MCF 10A (cell line): ENCODE data around the gene CSNK1G1. TPM values are rescaled to one million over a fixed set of nuclear protein-coding genes. Genes with fewer than 3 reads are reported as not detected.

Source experiments
- BruUV-seq: library from RNA; stranded (reverse); fragments of 400-500 nt; replicated peaks from 2 replicates; lab custom pipeline; 2021; lab: Mats Ljungman, UMichigan
- CTCF ChIA-PET: fragments of 300-600 bp; sonication (Branson Sonifier 250); formaldehyde crosslinking; extraction: SDS; loops from one replicate; lab custom pipeline; 2021; ENCODE audit warnings: antibody characterized with exemption, inconsistent platforms; lab: Yijun Ruan, JAX
- POLR2A ChIA-PET: fragments of 300-600, 350-650 bp; sonication (Branson Sonifier 250); formaldehyde crosslinking; extraction: SDS; loops from one replicate; lab custom pipeline; 2020; ENCODE audit warnings: antibody characterized with exemption, inconsistent platforms; lab: Yijun Ruan, JAX
- DNase-seq: peaks from one replicate; pipeline ENCODE4 v3.0.0-alpha.2; 2018; ENCODE audit not compliant: unreplicated experiment
- H3K27ac Mint-ChIP-seq: one replicate; pipeline ENCODE4 v1.8.0; 2022; ENCODE audit warnings: mild to moderate bottlenecking, low read depth, mixed read lengths; ENCODE audit not compliant: unreplicated experiment
- H3K27me3 Mint-ChIP-seq: one replicate; pipeline ENCODE4 v1.8.0; 2022; ENCODE audit warnings: mixed read lengths; ENCODE audit not compliant: insufficient read depth, unreplicated experiment
- H3K36me3 Mint-ChIP-seq: one replicate; pipeline ENCODE4 v1.8.0; 2022; ENCODE audit warnings: mild to moderate bottlenecking, moderate library complexity, mixed read lengths; ENCODE audit not compliant: insufficient read depth, unreplicated experiment
- H3K4me1 Mint-ChIP-seq: one replicate; pipeline ENCODE4 v1.8.0; 2022; ENCODE audit warnings: mixed read lengths; ENCODE audit not compliant: insufficient read depth, unreplicated experiment
- H3K4me3 Mint-ChIP-seq: one replicate; pipeline ENCODE4 v1.8.0; 2022; ENCODE audit warnings: mild to moderate bottlenecking, moderate library complexity, mixed read lengths; ENCODE audit not compliant: unreplicated experiment
- H3K9me3 Mint-ChIP-seq: one replicate; pipeline ENCODE4 v1.8.0; 2022; ENCODE audit warnings: mixed read lengths; ENCODE audit not compliant: unreplicated experiment
- intact Hi-C: fragments of 100-400 bp; cut with micrococcal nuclease; formaldehyde crosslinking; loops from 2 replicates; pipeline ENCODE4 v1.14.1; 2022
- total RNA-seq: library from RNA; stranded (reverse); gene quantifications from 2 replicates; pipeline ENCODE4 v1.2.3, GENCODE V29; 2022
- TF ChIP-seq, protein P1 (sequence below): fragments of 200-600 bp; IDR thresholded peaks from one replicate; pipeline ENCODE4 v1.8.0; 2022; ENCODE audit warnings: antibody characterized with exemption, mild to moderate bottlenecking; ENCODE audit not compliant: unreplicated experiment

CSNK1G1 gene
- total RNA-seq, 1 experiment from 2014 or later, result 31.0 TPM

- ChIA-PET POLR2A (interaction anchor here (1.1 to 1.7 kb wide), 2 partner anchors 9 to 19 kb away, joined by 3 to 7 read pairs; partner anchors contain the start of gene PPIB), CTCF (interaction anchor here (1.2 to 2.5 kb wide), 3 partner anchors 10 to 38 kb away, joined by 3 to 21 read pairs (median 8); no protein-coding TSS in a partner anchor)
- no TSS peak for BruUV-seq
- peak overlapping the region; percentile 39 for H3K27ac Mint-ChIP-seq
- H3K36me3 Mint-ChIP-seq, result peaks cover 45% of the 10 kb centered on the region
- TF ChIP-seq, protein P1, sequence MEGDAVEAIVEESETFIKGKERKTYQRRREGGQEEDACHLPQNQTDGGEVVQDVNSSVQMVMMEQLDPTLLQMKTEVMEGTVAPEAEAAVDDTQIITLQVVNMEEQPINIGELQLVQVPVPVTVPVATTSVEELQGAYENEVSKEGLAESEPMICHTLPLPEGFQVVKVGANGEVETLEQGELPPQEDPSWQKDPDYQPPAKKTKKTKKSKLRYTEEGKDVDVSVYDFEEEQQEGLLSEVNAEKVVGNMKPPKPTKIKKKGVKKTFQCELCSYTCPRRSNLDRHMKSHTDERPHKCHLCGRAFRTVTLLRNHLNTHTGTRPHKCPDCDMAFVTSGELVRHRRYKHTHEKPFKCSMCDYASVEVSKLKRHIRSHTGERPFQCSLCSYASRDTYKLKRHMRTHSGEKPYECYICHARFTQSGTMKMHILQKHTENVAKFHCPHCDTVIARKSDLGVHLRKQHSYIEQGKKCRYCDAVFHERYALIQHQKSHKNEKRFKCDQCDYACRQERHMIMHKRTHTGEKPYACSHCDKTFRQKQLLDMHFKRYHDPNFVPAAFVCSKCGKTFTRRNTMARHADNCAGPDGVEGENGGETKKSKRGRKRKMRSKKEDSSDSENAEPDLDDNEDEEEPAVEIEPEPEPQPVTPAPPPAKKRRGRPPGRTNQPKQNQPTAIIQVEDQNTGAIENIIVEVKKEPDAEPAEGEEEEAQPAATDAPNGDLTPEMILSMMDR, result no peak
- no peaks in the 10 kb centered on the region for H3K27me3 Mint-ChIP-seq
- H3K4me3 Mint-ChIP-seq, result no peak overlapping the region
- intact Hi-C loops, result no loop called here
- DNase-seq, result no peak
- no peaks in the 10 kb centered on the region for H3K4me1 Mint-ChIP-seq
- no peaks in the 10 kb centered on the region for H3K9me3 Mint-ChIP-seq
Measured at GRCh38 chr15:64144192-64144564, 211.8 kb downstream of the CSNK1G1 start.

GRCh38 chr15:64143276-64143675 is 212.7 kb downstream of the CSNK1G1 start:
- no TSS peak for BruUV-seq
- Mint-ChIP-seq H3K9me3 (no peaks in the 10 kb centered on the region), H3K36me3 (peaks cover 46% of the 10 kb centered on the region), H3K27me3 (no peaks in the 10 kb centered on the region), H3K27ac (no peak overlapping the region), H3K4me3 (no peak overlapping the region), H3K4me1 (no peaks in the 10 kb centered on the region)
- TF ChIP-seq, protein P1, result no peak
- DNase-seq, result no peak
- intact Hi-C loops, result no loop called here
- ChIA-PET POLR2A (interaction anchor here (1.7 kb wide), 1 partner anchor 10 kb away, joined by 7 read pairs; no protein-coding TSS in a partner anchor), CTCF (interaction anchor here (2.5 kb wide), 1 partner anchor 11 kb away, joined by 21 read pairs; no protein-coding TSS in a partner anchor)

GRCh38 chr15:64141798-64142512 is 214.0 kb downstream of the CSNK1G1 start:
- Mint-ChIP-seq H3K4me1 (no peaks in the 10 kb centered on the region), H3K36me3 (peaks cover 55% of the 10 kb centered on the region), H3K27ac (no peak overlapping the region), H3K9me3 (no peaks in the 10 kb centered on the region), H3K4me3 (no peak overlapping the region), H3K27me3 (no peaks in the 10 kb centered on the region)
- intact Hi-C loops, result no loop called here
- TF ChIP-seq, protein P1, result no peak
- CTCF ChIA-PET, result interaction anchor here (1.1 kb wide), 1 partner anchor 12 kb away, joined by 5 read pairs; no protein-coding TSS in a partner anchor
- no peak for DNase-seq
- no TSS peak for BruUV-seq
- POLR2A ChIA-PET, result interaction anchor here (0.7 kb wide), 1 partner anchor 71 kb away, joined by 3 read pairs; no protein-coding TSS in a partner anchor

DNA sequence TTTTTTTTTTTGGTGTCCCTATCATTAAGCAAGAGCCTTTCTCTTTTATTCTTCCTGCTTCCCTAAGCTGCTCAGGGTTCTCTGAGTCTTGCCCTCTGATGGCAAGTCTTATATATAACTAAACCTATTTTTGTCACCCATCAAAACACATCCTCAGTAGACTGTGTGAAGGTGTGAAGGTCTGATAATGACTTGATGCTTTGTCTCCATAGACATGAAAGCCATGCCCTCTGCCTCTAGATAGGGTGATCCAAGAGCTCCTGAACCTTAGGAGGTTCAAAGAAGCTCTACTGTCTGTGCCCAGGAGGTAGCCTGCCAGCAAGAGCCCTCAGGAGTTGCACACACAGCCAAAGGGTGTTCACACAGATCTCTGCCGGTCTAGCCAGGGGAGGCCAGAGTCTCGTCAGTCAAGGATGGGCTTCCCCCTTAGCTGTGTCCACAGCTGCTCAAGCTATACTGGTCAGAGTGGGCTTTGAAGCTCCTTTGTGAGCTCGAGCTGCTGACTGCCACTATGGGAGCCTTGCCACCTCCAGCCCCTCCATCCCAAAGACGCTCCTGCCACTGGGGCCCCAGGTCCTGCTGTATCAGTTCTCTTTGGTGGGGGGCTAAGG is 217.5 kb downstream of the CSNK1G1 start:
- TF ChIP-seq, protein P1, result no peak
- Mint-ChIP-seq H3K4me3 (no peak overlapping the region), H3K27ac (no peak overlapping the region), H3K9me3 (no peaks in the 10 kb centered on the region), H3K27me3 (no peaks in the 10 kb centered on the region), H3K4me1 (no peaks in the 10 kb centered on the region), H3K36me3 (peaks cover 73% of the 10 kb centered on the region)
- BruUV-seq, result no TSS peak
- ChIA-PET CTCF (interaction anchor here (2.1 kb wide), 1 partner anchor 15 kb away, joined by 8 read pairs; no protein-coding TSS in a partner anchor), POLR2A (interaction anchor here (1.4 kb wide), 1 partner anchor 10 kb away, joined by 3 read pairs; no protein-coding TSS in a partner anchor)
- intact Hi-C loops, result no loop called here
- no peak for DNase-seq
